HEK293T (cell line): ENCODE measurements around the gene ANKRD33B.

Source experiments
- BHLHE40 ChIP-seq: fragments of 450-650 bp; IDR thresholded peaks from 2 replicates; pipeline ENCODE4 v1.6.1; 2016; ENCODE audit warnings: mild to moderate bottlenecking, moderate library complexity, borderline replicate concordance
- FOXK2 ChIP-seq: fragments of 450-650 bp; IDR thresholded peaks from 2 replicates; pipeline ENCODE4 v1.6.1; 2016; ENCODE audit warnings: mild to moderate bottlenecking
- FOXM1 ChIP-seq: fragments of 450-650 bp; IDR thresholded peaks from 2 replicates; pipeline ENCODE4 v1.6.1; 2017; ENCODE audit warnings: mild to moderate bottlenecking, borderline replicate concordance
- L3MBTL2 ChIP-seq: fragments of 450-650 bp; conservative IDR thresholded peaks from 2 replicates; pipeline ENCODE4 v1.6.1; 2016; ENCODE audit warnings: mild to moderate bottlenecking
- LEF1 ChIP-seq: fragments of 450-650 bp; IDR thresholded peaks from 2 replicates; pipeline ENCODE4 v1.6.1; 2017; ENCODE audit warnings: mild to moderate bottlenecking, borderline replicate concordance
- NFRKB ChIP-seq: fragments of 450-650 bp; IDR thresholded peaks from 2 replicates; pipeline ENCODE4 v1.6.1; 2016; ENCODE audit warnings: mild to moderate bottlenecking, moderate library complexity
- SP1 ChIP-seq: fragments of 450-650 bp; IDR thresholded peaks from 2 replicates; pipeline ENCODE4 v1.6.1; 2017

GRCh38 chr5:10695055-10695649 is 131.3 kb downstream of the ANKRD33B start:
- no peak for TF ChIP-seq L3MBTL2
- TF ChIP-seq BHLHE40, result no peak
- TF ChIP-seq FOXM1, result no peak
- no peak for TF ChIP-seq LEF1
- TF ChIP-seq NFRKB, result no peak
- no peak for TF ChIP-seq FOXK2
- TF ChIP-seq SP1, result no peak
